Measurements from ENCODE around the gene GHRL.

Gene GHRL

GRCh38 chr3:10260211-10260701 lies 32.5 kb downstream of the GHRL start:
- Histone ChIP-seq H3K9me3 (ENCODE audit: control insufficient read depth, low read length) (no peaks in the 10 kb centered on the region), H3K4me1 (peaks cover 3% of the 10 kb centered on the region), H3K79me2 (peaks cover 12% of the 10 kb centered on the region), H3K9ac (no peak overlapping the region), H3K36me3 (ENCODE audit: control insufficient read depth, insufficient read depth, low read length) (no peaks in the 10 kb centered on the region), H3K4me3 (ENCODE audit: low read depth, low read length) (no peak overlapping the region), H3K27me3 (ENCODE audit: control insufficient read depth, insufficient read depth, low read length) (no peaks in the 10 kb centered on the region), H3K27ac (no peak overlapping the region), H3K4me2 (ENCODE audit: low read length) (no peak overlapping the region), H2AFZ (no peak overlapping the region)
- no peak for TF ChIP-seq CTCF (IDR thresholded peaks at IDR 0.05)

- Histone ChIP-seq H3K79me2 (peaks cover 12% of the 10 kb centered on the region), H2AFZ (no peak overlapping the region), H3K27me3 (ENCODE audit: control insufficient read depth, insufficient read depth, low read length) (no peaks in the 10 kb centered on the region), H3K27ac (no peak overlapping the region), H3K4me2 (ENCODE audit: low read length) (no peak overlapping the region), H3K9me3 (ENCODE audit: control insufficient read depth, low read length) (no peaks in the 10 kb centered on the region), H3K9ac (no peak overlapping the region), H3K36me3 (ENCODE audit: control insufficient read depth, insufficient read depth, low read length) (no peaks in the 10 kb centered on the region), H3K4me3 (ENCODE audit: low read depth, low read length) (no peak overlapping the region), H3K4me1 (peaks cover 3% of the 10 kb centered on the region)
- TF ChIP-seq CTCF (IDR thresholded peaks at IDR 0.05) = no peak
Measured at GRCh38 chr3:10259798-10260197, 32.9 kb downstream of the GHRL start.

DNA sequence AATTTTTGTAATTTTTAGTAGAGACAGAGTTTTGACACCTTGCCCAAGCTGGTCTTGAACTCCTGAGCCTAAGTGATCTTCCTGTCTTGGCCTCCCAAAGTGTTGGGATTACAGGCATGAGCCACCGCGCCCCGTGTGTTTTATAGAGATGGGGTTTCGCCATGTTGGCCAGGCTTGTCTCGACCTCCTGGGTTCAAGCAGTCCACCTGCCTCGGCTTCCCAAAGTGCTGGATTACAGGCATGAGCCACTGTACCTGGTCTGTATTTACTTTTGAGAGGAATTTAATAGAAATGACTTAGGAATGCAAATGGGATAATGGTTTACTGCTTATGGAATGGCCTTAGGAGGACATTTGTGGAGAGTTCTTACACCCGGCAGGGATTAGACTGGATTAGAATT lies 33.7 kb downstream of the GHRL start:
- no peak for TF ChIP-seq CTCF (IDR thresholded peaks at IDR 0.05)
- Histone ChIP-seq H3K36me3 (ENCODE audit: control insufficient read depth, insufficient read depth, low read length) (no peaks in the 10 kb centered on the region), H3K9ac (no peak overlapping the region), H3K4me1 (peaks cover under 1% of the 10 kb centered on the region), H3K4me3 (ENCODE audit: low read depth, low read length) (no peak overlapping the region), H3K79me2 (peaks cover 8% of the 10 kb centered on the region), H2AFZ (no peak overlapping the region), H3K27ac (no peak overlapping the region), H3K27me3 (ENCODE audit: control insufficient read depth, insufficient read depth, low read length) (no peaks in the 10 kb centered on the region), H3K4me2 (ENCODE audit: low read length) (no peak overlapping the region), H3K9me3 (ENCODE audit: control insufficient read depth, low read length) (no peaks in the 10 kb centered on the region)

DNA sequence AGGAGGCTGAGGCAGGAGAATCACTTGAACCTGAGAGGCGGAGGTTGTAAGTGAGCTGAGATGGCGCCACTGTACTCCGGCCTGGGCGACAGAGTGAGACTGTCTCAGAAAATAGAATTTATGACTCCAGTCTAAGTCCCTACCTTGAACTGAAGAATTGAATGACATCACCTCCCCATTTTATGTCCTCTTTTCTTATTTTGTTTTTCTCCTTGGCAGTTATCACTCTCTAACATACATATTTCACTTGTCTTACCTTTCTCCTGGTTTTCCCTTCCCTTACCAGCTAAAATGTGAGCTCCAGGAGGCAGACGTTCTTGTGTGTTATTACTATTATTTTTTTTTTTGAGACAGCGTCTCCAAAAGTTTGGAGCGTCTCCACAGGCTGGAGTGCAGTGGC lies 36.9 kb downstream of the GHRL start:
- peaks cover under 1% of the 10 kb centered on the region for H3K4me1 ChIP-seq
- no peak overlapping the region for H3K4me3 ChIP-seq (ENCODE audit: low read depth, low read length)
- H3K9ac ChIP-seq = no peak overlapping the region
- no peak overlapping the region for H2AFZ ChIP-seq
- H3K4me2 ChIP-seq (ENCODE audit: low read length) = no peak overlapping the region
- H3K27me3 ChIP-seq (ENCODE audit: control insufficient read depth, insufficient read depth, low read length) = no peaks in the 10 kb centered on the region
- H3K27ac ChIP-seq = no peak overlapping the region
- no peak for TF ChIP-seq CTCF (IDR thresholded peaks at IDR 0.05)
- no peaks in the 10 kb centered on the region for H3K36me3 ChIP-seq (ENCODE audit: control insufficient read depth, insufficient read depth, low read length)
- peaks cover 13% of the 10 kb centered on the region for H3K79me2 ChIP-seq
- no peaks in the 10 kb centered on the region for H3K9me3 ChIP-seq (ENCODE audit: control insufficient read depth, low read length)

DNA sequence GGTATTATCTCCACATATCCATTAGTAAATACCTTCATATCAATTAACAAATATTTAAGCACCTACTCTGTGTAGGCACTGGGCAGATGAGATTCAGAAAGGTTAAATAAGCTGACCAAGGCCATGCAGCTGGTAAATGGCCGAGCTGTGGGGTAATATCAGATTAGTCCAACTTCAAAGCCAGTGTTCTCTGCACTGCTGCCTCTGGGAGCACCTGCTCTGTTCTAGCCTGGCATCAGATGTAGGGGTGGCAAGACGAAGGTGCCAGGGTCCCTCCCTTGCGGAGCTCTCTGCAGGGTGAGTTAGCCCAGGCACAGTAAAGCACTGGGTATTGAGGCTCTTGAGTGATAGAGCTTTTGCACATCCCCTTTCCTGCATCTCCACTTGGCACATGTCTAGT lies 39.0 kb downstream of the GHRL start:
- H3K27ac ChIP-seq = no peak overlapping the region
- no peaks in the 10 kb centered on the region for H3K36me3 ChIP-seq (ENCODE audit: control insufficient read depth, insufficient read depth, low read length)
- peaks cover 13% of the 10 kb centered on the region for H3K79me2 ChIP-seq
- H3K4me1 ChIP-seq = peaks cover 4% of the 10 kb centered on the region
- H3K9ac ChIP-seq = no peak overlapping the region
- H2AFZ ChIP-seq = no peak overlapping the region
- TF ChIP-seq CTCF (IDR thresholded peaks at IDR 0.05) = no peak
- no peaks in the 10 kb centered on the region for H3K27me3 ChIP-seq (ENCODE audit: control insufficient read depth, insufficient read depth, low read length)
- no peak overlapping the region for H3K4me2 ChIP-seq (ENCODE audit: low read length)
- no peaks in the 10 kb centered on the region for H3K9me3 ChIP-seq (ENCODE audit: control insufficient read depth, low read length)
- H3K4me3 ChIP-seq (ENCODE audit: low read depth, low read length) = no peak overlapping the region
